Activated CD4-positive, alpha-beta memory T cell treated with anti-CD3 and anti-CD28 coated beads for 36 hours (primary cell): ENCODE data around the gene NUP43. TPM values are rescaled to one million over a fixed set of nuclear protein-coding genes. Genes with fewer than 3 reads are reported as not detected.
"Not testable (repeated sequence)": the region's sequence is repeated elsewhere in the genome, so short reads cannot be mapped to it uniquely, and the experiment has no call there.

Source experiments
- CTCF ChIA-PET: fragments of 350-600 bp; sonication (Branson Sonifier 250); formaldehyde crosslinking; loops from one replicate; lab custom pipeline; 2021; ENCODE audit warnings: antibody characterized with exemption, inconsistent platforms; lab: Charles Lee
- POLR2A ChIA-PET: fragments of 350-600 bp; sonication (Branson Sonifier 250); formaldehyde crosslinking; loops from one replicate; lab custom pipeline; 2021; ENCODE audit warnings: antibody characterized with exemption; lab: Charles Lee
- DNase-seq: peaks from one replicate; pipeline ENCODE4 v3.0.0-alpha.2; 2020
- H3K27ac Mint-ChIP-seq: one replicate; pipeline ENCODE4 v1.8.0; 2021; ENCODE audit warnings: mixed read lengths
- H3K27me3 Mint-ChIP-seq: one replicate; pipeline ENCODE4 v1.8.0; 2021; ENCODE audit warnings: mixed read lengths
- H3K36me3 Mint-ChIP-seq: one replicate; pipeline ENCODE4 v1.8.0; 2021; ENCODE audit warnings: mixed read lengths
- H3K4me1 Mint-ChIP-seq: one replicate; pipeline ENCODE4 v1.8.0; 2021; ENCODE audit warnings: low read depth, mixed read lengths
- H3K4me3 Mint-ChIP-seq: one replicate; pipeline ENCODE4 v1.8.0; 2021; ENCODE audit warnings: mild to moderate bottlenecking, mixed read lengths
- H3K9me3 Mint-ChIP-seq: one replicate; pipeline ENCODE4 v1.8.0; 2021; ENCODE audit warnings: mixed read lengths
- intact Hi-C: fragments of 100-400 bp; cut with micrococcal nuclease; formaldehyde crosslinking; loops from one replicate; pipeline ENCODE4 v1.15.1; 2023
- total RNA-seq, 2 experiments: library from RNA; stranded (reverse); gene quantifications; one replicate each; pipeline ENCODE4 v1.2.3, GENCODE V29; 2021

Gene NUP43
- total RNA-seq, 2 experiments from 2014 or later: 64.3 to 69.8 TPM

DNA sequence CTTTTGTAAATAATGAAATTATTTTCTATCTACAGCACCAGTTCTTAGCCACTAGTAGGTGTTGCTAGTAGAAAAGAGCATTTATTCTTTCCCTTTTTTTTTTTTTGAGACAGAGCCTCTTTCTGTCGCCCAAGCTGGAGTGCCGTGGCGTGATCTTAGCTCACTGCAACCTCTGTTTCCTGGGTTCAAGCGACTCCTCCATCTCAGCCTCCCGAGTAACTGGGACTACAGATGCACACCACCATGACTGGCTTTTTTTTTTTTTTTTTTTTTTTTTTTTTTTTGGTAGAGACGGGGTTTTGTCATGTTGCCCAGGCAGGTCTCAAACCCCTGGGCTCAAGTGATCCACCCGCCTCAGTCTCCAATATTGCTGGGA, 9.9 kb upstream of the NUP43 start:
- Mint-ChIP-seq H3K27me3 (no peaks in the 10 kb centered on the region), H3K27ac (no peak overlapping the region), H3K4me3 (no peak overlapping the region), H3K36me3 (peaks cover 11% of the 10 kb centered on the region), H3K9me3 (no peaks in the 10 kb centered on the region), H3K4me1 (peaks cover 28% of the 10 kb centered on the region)
- ChIA-PET CTCF (no interaction called here), POLR2A (no interaction called here)
- intact Hi-C loops: no loop called here
- no peak for DNase-seq

DNA sequence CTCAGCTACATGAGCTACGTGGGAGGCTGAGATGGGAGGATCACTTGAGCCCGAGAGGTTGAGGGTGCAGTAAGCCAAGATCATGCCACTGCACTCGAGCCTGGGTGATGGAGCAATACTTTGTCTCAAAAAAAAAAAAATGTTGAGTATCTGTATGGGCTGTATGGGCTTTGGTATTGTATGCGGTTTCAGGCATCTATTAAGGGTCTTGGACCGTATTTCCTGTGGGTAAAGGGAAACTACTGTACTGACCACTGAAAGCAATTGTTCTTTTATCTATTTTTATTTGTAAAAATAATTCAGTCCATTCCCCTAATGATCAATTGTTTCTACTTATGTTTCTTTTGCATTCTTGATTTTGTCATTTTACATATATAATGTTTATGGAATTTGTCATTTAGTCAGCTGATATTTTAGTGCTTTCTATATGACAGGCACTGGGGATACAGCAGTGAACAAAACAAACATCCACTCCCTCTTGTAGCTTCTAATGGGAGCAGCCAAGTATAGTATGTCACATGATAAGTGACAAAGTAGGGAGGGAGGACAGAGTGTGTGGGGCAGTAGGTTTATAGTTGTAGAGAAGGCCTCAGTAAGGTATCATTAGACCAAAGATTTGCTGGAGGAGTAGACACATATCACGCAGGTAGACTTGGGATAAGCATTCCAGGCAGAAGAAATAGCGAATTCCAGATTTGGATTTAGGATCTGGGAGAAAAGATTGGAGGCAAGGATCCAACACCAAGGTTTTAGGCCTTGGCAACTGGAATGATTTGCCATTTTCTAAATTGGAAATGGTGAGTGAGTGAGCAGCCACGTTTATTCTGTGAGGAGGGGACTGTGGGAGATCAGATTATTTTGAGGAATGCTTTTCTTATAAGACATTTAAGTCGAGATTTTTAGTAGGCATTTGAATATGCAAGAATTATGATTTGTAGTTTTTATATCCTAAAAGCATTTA, 9.3 kb upstream of the NUP43 start:
- POLR2A ChIA-PET: no interaction called here
- peaks cover 31% of the 10 kb centered on the region for H3K4me1 Mint-ChIP-seq
- no peaks in the 10 kb centered on the region for H3K9me3 Mint-ChIP-seq
- intact Hi-C loops: no loop called here
- H3K27me3 Mint-ChIP-seq: no peaks in the 10 kb centered on the region
- no peak overlapping the region for H3K27ac Mint-ChIP-seq
- DNase-seq: no peak
- no peak overlapping the region for H3K4me3 Mint-ChIP-seq
- peaks cover 11% of the 10 kb centered on the region for H3K36me3 Mint-ChIP-seq
- CTCF ChIA-PET: no interaction called here

DNA sequence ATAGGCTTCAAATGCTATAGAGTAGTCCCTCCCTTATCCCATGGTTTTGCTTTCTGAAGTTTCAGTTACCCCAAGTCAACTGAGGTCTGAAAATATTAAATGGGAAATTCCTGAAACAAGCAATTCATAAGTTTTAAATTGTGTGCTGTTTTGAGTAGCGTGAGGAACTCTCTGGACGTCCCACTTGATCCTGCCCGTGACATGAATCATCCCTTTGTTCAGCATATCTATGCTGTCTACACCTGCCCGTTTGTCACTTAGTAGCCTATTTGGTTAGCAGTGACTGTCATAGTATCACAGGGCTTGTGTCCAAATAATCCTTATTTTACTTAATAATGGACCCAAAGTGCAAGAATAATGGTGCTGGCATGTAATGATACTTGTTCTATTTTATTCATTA, 8.2 kb upstream of the NUP43 start:
- ChIA-PET POLR2A (no interaction called here), CTCF (interaction anchor here (1.0 kb wide), 1 partner anchor 9 kb away, joined by 3 read pairs; no protein-coding TSS in a partner anchor)
- Mint-ChIP-seq H3K27ac (no peak overlapping the region), H3K4me3 (no peak overlapping the region), H3K27me3 (no peaks in the 10 kb centered on the region), H3K36me3 (peaks cover 5% of the 10 kb centered on the region), H3K4me1 (peaks cover 32% of the 10 kb centered on the region), H3K9me3 (no peaks in the 10 kb centered on the region)
- intact Hi-C loops: no loop called here
- no peak for DNase-seq

DNA sequence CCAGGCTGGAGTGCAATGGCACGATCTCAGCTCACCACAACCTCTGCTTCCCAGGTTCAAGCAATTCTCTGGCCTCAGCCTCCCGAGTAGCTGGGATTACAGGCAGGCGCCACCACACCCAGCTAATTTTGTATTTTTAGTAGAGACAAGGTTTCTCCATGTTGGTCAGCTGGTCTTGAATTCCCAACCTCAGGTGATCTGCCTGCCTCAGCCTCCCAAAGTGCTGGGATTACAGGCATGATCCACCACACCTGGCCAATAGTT, 7.0 kb upstream of the NUP43 start:
- DNase-seq, H3K36me3 Mint-ChIP-seq, H3K27ac Mint-ChIP-seq, H3K27me3 Mint-ChIP-seq, H3K9me3 Mint-ChIP-seq, intact Hi-C loops, H3K4me3 Mint-ChIP-seq, CTCF ChIA-PET: not testable (repeated sequence)
- POLR2A ChIA-PET: interaction anchor here (0.8 kb wide), 1 partner anchor 35 kb away, joined by 4 read pairs; the partner anchor contains the start of gene LATS1
- H3K4me1 Mint-ChIP-seq: peaks cover 35% of the 10 kb centered on the region

DNA sequence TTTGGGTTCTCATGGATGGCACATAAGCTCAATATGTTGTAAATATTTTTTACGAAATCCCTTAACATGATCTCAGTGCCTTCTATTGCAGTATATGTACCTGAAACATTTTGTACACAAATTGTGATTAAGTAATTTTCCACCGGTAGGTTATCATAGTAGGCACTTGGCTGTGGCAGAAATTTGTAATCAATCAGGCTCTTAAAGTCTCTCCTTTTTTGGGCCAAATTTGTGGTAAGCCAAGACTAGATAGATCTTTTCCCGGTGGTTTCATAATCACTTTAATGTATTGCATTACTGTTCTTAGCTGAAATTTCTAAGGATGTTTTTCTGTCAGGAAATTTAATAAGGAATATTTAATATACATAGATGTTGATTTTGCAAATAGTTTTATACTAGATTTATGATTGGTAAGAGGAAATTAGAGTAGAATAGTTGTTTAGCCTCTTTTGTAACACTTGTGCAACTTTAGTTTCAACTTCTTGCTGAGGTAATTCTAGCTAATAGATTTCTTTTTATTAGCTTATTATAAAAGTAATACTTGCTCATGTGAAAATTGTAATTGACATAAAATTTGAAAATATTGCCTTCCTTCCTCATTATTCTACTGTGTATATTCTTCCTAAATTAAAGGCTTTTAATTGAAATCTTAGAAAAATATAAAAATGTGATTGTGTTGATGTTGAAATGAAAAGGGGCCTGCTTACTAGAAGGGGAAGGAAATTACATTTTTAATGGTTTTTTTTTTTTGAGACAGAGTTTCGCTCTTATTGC, 6.5 kb upstream of the NUP43 start:
- no peaks in the 10 kb centered on the region for H3K27me3 Mint-ChIP-seq
- H3K36me3 Mint-ChIP-seq: peaks cover 3% of the 10 kb centered on the region
- POLR2A ChIA-PET: no interaction called here
- H3K9me3 Mint-ChIP-seq: no peaks in the 10 kb centered on the region
- CTCF ChIA-PET: no interaction called here
- intact Hi-C loops: no loop called here
- no peak overlapping the region for H3K27ac Mint-ChIP-seq
- no peak for DNase-seq
- no peak overlapping the region for H3K4me3 Mint-ChIP-seq
- H3K4me1 Mint-ChIP-seq: peaks cover 35% of the 10 kb centered on the region

DNA sequence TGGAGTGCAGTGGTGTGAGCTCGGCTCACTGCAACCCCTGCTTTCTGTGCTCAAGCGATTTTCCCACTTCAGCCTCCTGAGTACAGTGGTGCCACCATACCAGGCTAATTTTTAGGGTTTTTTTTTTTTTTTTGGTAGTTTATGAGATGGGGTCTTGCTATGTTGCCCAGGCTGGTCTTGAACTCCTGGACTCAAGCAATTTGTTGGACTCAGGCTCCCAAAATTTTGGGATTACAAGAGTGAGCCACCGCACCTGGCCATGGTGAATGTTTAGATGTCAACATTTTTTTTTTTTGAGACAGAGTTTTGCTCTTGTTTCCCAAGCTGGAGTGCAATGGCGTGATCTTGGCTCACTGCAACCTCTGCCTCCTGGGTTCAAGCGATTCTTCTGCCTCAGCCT, 5.6 kb upstream of the NUP43 start:
- H3K27ac Mint-ChIP-seq, CTCF ChIA-PET, intact Hi-C loops, POLR2A ChIA-PET, DNase-seq, H3K36me3 Mint-ChIP-seq, H3K27me3 Mint-ChIP-seq, H3K4me3 Mint-ChIP-seq, H3K9me3 Mint-ChIP-seq: not testable (repeated sequence)
- peaks cover 40% of the 10 kb centered on the region for H3K4me1 Mint-ChIP-seq

DNA sequence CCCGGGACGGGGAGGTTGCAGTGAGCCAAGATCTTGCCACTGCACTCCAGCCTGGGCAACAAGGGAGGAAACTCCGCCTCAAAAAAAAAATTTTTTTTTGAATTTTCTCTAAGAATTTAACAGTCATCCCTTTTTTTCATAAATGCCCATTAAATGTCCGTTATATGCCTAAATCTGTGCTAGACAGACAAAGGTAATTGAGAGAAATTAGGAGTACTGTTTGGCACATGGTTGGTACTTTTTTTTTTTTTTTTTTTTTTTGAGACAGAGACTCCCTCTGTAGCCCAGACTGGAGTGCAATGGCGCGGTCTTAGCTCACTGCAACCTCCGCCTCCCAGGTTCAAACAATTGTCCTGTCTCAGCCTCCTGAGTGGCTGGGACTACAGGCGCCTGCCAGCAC, 4.9 kb upstream of the NUP43 start:
- H3K9me3 Mint-ChIP-seq: no peaks in the 10 kb centered on the region
- H3K27me3 Mint-ChIP-seq: no peaks in the 10 kb centered on the region

DNA sequence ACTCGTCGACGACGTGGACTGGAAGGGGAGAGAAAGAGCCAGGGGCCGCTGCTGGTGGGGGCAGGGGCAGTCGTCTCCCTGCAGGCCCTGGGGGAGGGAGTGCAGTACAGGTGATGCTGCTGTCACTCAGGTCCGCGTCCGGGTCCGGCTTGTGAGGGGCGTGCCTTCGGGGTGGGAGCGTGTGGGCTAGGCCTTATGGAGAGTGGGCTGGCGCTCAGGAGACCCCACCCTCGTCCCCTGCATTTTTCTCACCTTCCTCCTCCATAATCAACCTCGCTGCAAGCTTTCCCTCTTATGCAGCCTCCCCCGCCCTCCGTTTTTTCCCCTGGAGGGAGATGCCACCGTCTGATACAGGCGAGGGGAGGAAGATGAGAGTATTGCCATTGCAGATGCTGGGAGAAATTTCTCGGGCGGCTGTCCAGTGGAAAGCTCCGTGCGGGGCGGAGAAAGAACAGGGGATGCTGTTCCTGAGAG, 3.8 kb upstream of the NUP43 start:
- Mint-ChIP-seq H3K36me3 (peaks cover 6% of the 10 kb centered on the region), H3K4me1 (peaks cover 48% of the 10 kb centered on the region), H3K27ac (peak overlapping the region; percentile 69), H3K4me3 (peak overlapping the region; percentile 87), H3K9me3 (no peaks in the 10 kb centered on the region), H3K27me3 (no peaks in the 10 kb centered on the region)
- ChIA-PET CTCF (interaction anchor here (1.9 kb wide), 1 partner anchor 33 kb away, joined by 5 read pairs; the partner anchor contains the start of gene LATS1), POLR2A (interaction anchor here (0.6 to 2.0 kb wide), 3 partner anchors 33 to 259 kb away, joined by 3 to 15 read pairs (median 5); partner anchors contain the start of gene LATS1)
- DNase-seq: peak; percentile 75
- intact Hi-C loops: no loop called here

More for the DNA sequence above, 4.9 kb upstream of the NUP43 start:
- POLR2A ChIA-PET: interaction anchor here (2.0 kb wide), 1 partner anchor 34 kb away, joined by 15 read pairs; the partner anchor contains the start of gene LATS1
- CTCF ChIA-PET: no interaction called here
- Mint-ChIP-seq H3K4me3 (peak overlapping the region; percentile 87), H3K4me1 (peaks cover 47% of the 10 kb centered on the region), H3K27ac (no peak overlapping the region), H3K36me3 (peaks cover 3% of the 10 kb centered on the region)
- intact Hi-C loops: no loop called here
- no peak for DNase-seq

DNA sequence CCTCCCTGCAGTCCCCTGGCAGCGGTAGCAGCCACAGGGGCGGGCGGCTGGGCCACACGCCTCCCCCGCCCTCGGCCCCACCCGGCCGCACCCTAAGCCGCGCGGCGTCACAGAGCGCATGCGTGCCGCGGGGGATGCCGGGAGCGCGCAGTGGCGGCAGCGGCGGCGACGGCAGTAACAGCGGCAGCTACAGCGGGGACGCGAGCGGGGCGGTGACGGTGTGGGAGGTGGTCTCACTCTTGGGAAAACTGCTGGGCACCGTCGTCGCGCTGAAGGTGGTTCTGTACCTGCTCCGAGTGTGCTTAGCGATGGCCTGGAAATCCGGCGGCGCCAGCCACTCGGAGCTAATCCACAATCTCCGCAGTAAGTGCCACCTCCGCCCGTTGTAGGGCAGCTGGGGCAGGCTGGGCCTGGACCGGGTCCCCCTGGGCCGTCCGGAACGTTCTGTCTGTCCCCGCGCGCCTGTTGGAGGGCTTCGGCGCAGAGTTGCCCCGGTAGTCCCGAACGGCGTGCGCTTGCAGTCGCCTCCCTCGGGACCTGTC, 3.3 kb upstream of the NUP43 start, which contains the start of gene PCMT1:
Gene PCMT1, plus strand, starts transcription at position 148 of the 542 bp plus-strand sequence. Its CDS starts 161 bp downstream, at position 309.
- peaks cover 48% of the 10 kb centered on the region for H3K4me1 Mint-ChIP-seq
- ChIA-PET CTCF (interaction anchor here (1.9 kb wide), 1 partner anchor 32 kb away, joined by 5 read pairs; the partner anchor contains the start of gene LATS1), POLR2A (interaction anchor here (0.6 to 2.0 kb wide), 3 partner anchors 32 to 260 kb away, joined by 3 to 15 read pairs (median 5); partner anchors contain the start of gene LATS1)
- DNase-seq: peak; percentile 94
- intact Hi-C loops: loop anchor here (1.0 to 10.0 kb wide), 5 partner anchors 101 to 262 kb away; partner anchors contain the start of genes GINM1, KATNA1, LRP11 and PPIL4
- no peaks in the 10 kb centered on the region for H3K9me3 Mint-ChIP-seq
- H3K27ac Mint-ChIP-seq: peak within 1 kb of the TSS; percentile 83
- H3K36me3 Mint-ChIP-seq: peaks cover 6% of the 10 kb centered on the region
- no peaks in the 10 kb centered on the region for H3K27me3 Mint-ChIP-seq
- H3K4me3 Mint-ChIP-seq: peak within 1 kb of the TSS; percentile 87

DNA sequence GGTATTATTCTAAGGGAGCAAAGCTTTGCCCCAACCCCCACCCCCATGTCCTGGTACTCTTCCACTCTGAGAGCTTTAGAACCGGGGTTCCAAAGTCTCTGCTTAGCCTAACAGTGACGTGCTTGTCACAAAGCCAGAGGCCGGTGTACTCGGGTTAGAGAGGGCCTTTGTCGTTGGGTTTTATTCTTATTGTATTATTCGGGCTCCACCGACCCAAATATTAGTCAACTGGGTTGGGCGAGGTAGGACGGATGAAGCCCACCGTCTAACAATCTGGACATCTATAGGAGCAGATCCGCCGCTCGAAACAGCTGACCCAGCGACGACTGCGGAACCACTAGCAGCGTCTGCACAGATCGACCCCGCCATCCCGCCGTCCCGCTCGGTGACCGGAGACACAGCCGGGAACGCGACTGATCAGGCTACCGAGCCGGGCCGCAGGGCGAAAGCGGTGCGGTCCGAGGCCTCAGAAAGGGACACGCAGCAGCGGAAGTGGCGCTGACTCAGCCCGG, 2.8 kb upstream of the NUP43 start:
- not testable (repeated sequence) for H3K36me3 Mint-ChIP-seq, H3K9me3 Mint-ChIP-seq, DNase-seq, H3K27me3 Mint-ChIP-seq
- peaks cover 48% of the 10 kb centered on the region for H3K4me1 Mint-ChIP-seq
- POLR2A ChIA-PET: interaction anchor here (0.6 to 2.0 kb wide), 3 partner anchors 32 to 1046 kb away, joined by 3 to 15 read pairs (median 5); partner anchors contain the start of gene LATS1
- peak overlapping the region; percentile 83 for H3K27ac Mint-ChIP-seq
- CTCF ChIA-PET: interaction anchor here (1.7 to 1.9 kb wide), 2 partner anchors 31 to 32 kb away, joined by 5 read pairs; partner anchors contain the start of gene LATS1
- peak overlapping the region; percentile 87 for H3K4me3 Mint-ChIP-seq
- intact Hi-C loops: loop anchor here (1.0 to 10.0 kb wide), 5 partner anchors 101 to 262 kb away; partner anchors contain the start of genes GINM1, KATNA1, LRP11 and PPIL4

DNA sequence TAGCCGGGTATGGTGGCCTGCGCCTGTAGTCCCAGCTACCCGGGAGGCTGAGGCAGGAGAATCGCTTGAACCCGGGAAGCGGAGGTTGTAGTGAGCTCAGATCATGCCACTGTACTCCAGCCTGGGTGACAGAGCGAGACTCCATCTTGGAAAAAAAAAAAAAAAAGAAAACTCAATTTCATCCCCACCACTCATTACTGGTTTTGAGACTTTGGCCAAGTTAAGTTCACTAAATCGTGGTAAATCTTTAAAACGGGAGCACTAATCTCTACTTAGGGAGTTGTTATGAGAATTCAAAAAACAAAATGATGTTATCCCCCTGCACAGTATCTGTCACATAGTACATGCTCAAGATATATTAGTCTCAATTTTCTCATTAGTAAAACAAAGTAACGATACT, 1.1 kb downstream of the NUP43 start:
- peaks cover 21% of the 10 kb centered on the region for H3K4me1 Mint-ChIP-seq
- ChIA-PET CTCF (interaction anchor here (0.6 to 1.2 kb wide), 5 partner anchors 9 to 28 kb away, joined by 3 read pairs; no protein-coding TSS in a partner anchor), POLR2A (interaction anchor here (0.9 to 1.0 kb wide), 2 partner anchors 13 to 27 kb away, joined by 3 to 5 read pairs; partner anchors contain the start of gene LATS1)
- H3K36me3 Mint-ChIP-seq: peaks cover 15% of the 10 kb centered on the region
- H3K9me3 Mint-ChIP-seq, H3K27me3 Mint-ChIP-seq, H3K27ac Mint-ChIP-seq, DNase-seq: not testable (repeated sequence)
- H3K4me3 Mint-ChIP-seq: peak overlapping the region; percentile 98
- intact Hi-C loops: loop anchor here (5.0 to 10.0 kb wide), 2 partner anchors 120 to 258 kb away; partner anchors contain the start of genes LRP11 and ZC3H12D
